Natural killer cell (primary cell): ENCODE results near the gene SKAP1. TPM values are rescaled to one million over a fixed set of nuclear protein-coding genes. Genes with fewer than 3 reads are reported as not detected.

Source experiments
- ATAC-seq, 3 donors: fragments of 150-1000 bp in 2 of 3; fragments of 200-7000 bp in 1 of 3; cut with Tn5 transposase; 1 replicate in 1 of 3; 2 replicates in 2 of 3; pipeline ENCODE4 v1.10.0; 2021; ENCODE audit warnings: mild to moderate bottlenecking in 2 of 3, moderate library complexity in 2 of 3
- DNase-seq, 2 donors: peaks; one replicate each; pipeline versions ENCODE4 v3.0.0 to v3.0.0-alpha.2; 2013 to 2021; ENCODE audit warnings: mixed read lengths in 1 of 2
- H3K27ac ChIP-seq: one replicate; pipeline ENCODE4 v1.5.1; 2013; ENCODE audit warnings: mild to moderate bottlenecking, low read length
- H3K27me3 ChIP-seq: one replicate; pipeline ENCODE4 v1.6.1; 2013; ENCODE audit warnings: low read length; ENCODE audit not compliant: control insufficient read depth, insufficient read depth
- H3K36me3 ChIP-seq: one replicate; pipeline ENCODE4 v1.6.1; 2013; ENCODE audit warnings: low read length; ENCODE audit not compliant: control insufficient read depth, insufficient read depth
- H3K4me1 ChIP-seq: one replicate; pipeline ENCODE4 v1.6.1; 2013; ENCODE audit warnings: low read length; ENCODE audit not compliant: control insufficient read depth, insufficient read depth
- H3K4me3 ChIP-seq: one replicate; pipeline ENCODE4 v1.5.1; 2013; ENCODE audit warnings: low read length
- H3K9me3 ChIP-seq: one replicate; pipeline ENCODE4 v1.6.1; 2013; ENCODE audit warnings: low read length; ENCODE audit not compliant: control insufficient read depth, insufficient read depth
- H3K27ac Mint-ChIP-seq, 2 donors: one replicate each; pipeline ENCODE4 v1.8.0; 2022; ENCODE audit warnings: mild to moderate bottlenecking in 2 of 2, mixed read lengths in 2 of 2, moderate library complexity in 1 of 2
- H3K27me3 Mint-ChIP-seq, 2 donors: one replicate each; pipeline ENCODE4 v1.8.0; 2022; ENCODE audit warnings: low read depth in 2 of 2, mixed read lengths in 2 of 2
- H3K36me3 Mint-ChIP-seq: one replicate; pipeline ENCODE4 v1.8.0; 2022; ENCODE audit warnings: mixed read lengths
- H3K4me1 Mint-ChIP-seq, 2 donors: one replicate each; pipeline ENCODE4 v1.8.0; 2022; ENCODE audit warnings: mixed read lengths in 2 of 2
- H3K4me3 Mint-ChIP-seq: one replicate; pipeline ENCODE4 v1.8.0; 2022; ENCODE audit warnings: mild to moderate bottlenecking, moderate library complexity, mixed read lengths
- H3K9me3 Mint-ChIP-seq, 2 donors: one replicate each; pipeline ENCODE4 v1.8.0; 2022; ENCODE audit warnings: mixed read lengths in 2 of 2
- WGBS: methylation state at CpG from one replicate; pipeline ENCODE4 v1.1.7; 2013; ENCODE audit warnings: missing lambda C conversion rate; ENCODE audit not compliant: insufficient coverage; 5-methylcytosine and 5-hydroxymethylcytosine counted together
- intact Hi-C: fragments of 100-400 bp; cut with micrococcal nuclease; formaldehyde crosslinking; loops from one replicate; pipeline ENCODE4 v1.14.2; 2022
- total RNA-seq, 4 donors: library from RNA; stranded (reverse); fragments of 120-200 nt in 1 of 4; gene quantifications; one replicate each; pipeline versions ENCODE4 v1.2.3 to v1.2.4, GENCODE V29; 2013 to 2022
- TF ChIP-seq, protein P1 (sequence below): fragments of 200-600 bp; IDR thresholded peaks from one replicate; pipeline ENCODE4 v1.8.0; 2022; ENCODE audit warnings: antibody characterized with exemption

Gene SKAP1
- total RNA-seq, 3 donors from 2014 or later (not counting 1 experiment from before 2014, with no cell fraction given), result 168 to 227 (median 190) TPM

GRCh38 chr17:48336986-48337385, 93.0 kb downstream of the SKAP1 start:
- Mint-ChIP-seq H3K4me3 (no peak overlapping the region), H3K27ac (peak overlapping the region in 1 of 2 donors; percentile 35), H3K4me1 (peaks cover 8 to 20% of the 10 kb centered on the region in 2 donors), H3K9me3 (no peaks in the 10 kb centered on the region), H3K27me3 (no peaks in the 10 kb centered on the region), H3K36me3 (no peaks in the 10 kb centered on the region)
- H3K36me3 ChIP-seq, result peaks cover 13% of the 10 kb centered on the region
- no peaks in the 10 kb centered on the region for H3K27me3 ChIP-seq
- no CpG with 5 or more reads among the region's 2 CpGs for WGBS
- no peak overlapping the region for H3K4me3 ChIP-seq
- TF ChIP-seq, protein P1, sequence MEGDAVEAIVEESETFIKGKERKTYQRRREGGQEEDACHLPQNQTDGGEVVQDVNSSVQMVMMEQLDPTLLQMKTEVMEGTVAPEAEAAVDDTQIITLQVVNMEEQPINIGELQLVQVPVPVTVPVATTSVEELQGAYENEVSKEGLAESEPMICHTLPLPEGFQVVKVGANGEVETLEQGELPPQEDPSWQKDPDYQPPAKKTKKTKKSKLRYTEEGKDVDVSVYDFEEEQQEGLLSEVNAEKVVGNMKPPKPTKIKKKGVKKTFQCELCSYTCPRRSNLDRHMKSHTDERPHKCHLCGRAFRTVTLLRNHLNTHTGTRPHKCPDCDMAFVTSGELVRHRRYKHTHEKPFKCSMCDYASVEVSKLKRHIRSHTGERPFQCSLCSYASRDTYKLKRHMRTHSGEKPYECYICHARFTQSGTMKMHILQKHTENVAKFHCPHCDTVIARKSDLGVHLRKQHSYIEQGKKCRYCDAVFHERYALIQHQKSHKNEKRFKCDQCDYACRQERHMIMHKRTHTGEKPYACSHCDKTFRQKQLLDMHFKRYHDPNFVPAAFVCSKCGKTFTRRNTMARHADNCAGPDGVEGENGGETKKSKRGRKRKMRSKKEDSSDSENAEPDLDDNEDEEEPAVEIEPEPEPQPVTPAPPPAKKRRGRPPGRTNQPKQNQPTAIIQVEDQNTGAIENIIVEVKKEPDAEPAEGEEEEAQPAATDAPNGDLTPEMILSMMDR, result no peak
- no peaks in the 10 kb centered on the region for H3K9me3 ChIP-seq
- no peaks in the 10 kb centered on the region for H3K4me1 ChIP-seq
- intact Hi-C loops, result loop anchor here (1.0 kb wide), 1 partner anchor 256 kb away; the partner anchor contains the start of gene HOXB5
- no peak for ATAC-seq
- H3K27ac ChIP-seq, result no peak overlapping the region
- no peak for DNase-seq

- Histone ChIP-seq H3K4me1 (no peaks in the 10 kb centered on the region), H3K27ac (no peak overlapping the region), H3K9me3 (no peaks in the 10 kb centered on the region), H3K4me3 (no peak overlapping the region), H3K27me3 (no peaks in the 10 kb centered on the region), H3K36me3 (peaks cover 12% of the 10 kb centered on the region)
- H3K9me3 Mint-ChIP-seq, result no peaks in the 10 kb centered on the region
- H3K27ac Mint-ChIP-seq, result peak overlapping the region; percentile 79 to 80
- no peaks in the 10 kb centered on the region for H3K36me3 Mint-ChIP-seq
- WGBS, result 21% methylated on average over 5 of the region's 5 CpGs
- no peak overlapping the region for H3K4me3 Mint-ChIP-seq
- TF ChIP-seq, protein P1, result peak; percentile 79
- intact Hi-C loops, result loop anchor here (1.0 kb wide), 1 partner anchor 257 kb away; the partner anchor contains the start of gene HOXB5
- ATAC-seq (peak in 2 of 3 donors; percentile 61 to 72), DNase-seq (peak in 1 of 2 donors; percentile 80)
- no peaks in the 10 kb centered on the region for H3K27me3 Mint-ChIP-seq
- peaks cover 8 to 10% of the 10 kb centered on the region in 2 donors for H3K4me1 Mint-ChIP-seq
These were observed 94.0 kb downstream of the SKAP1 start for GRCh38 chr17:48335858-48336500.

DNA sequence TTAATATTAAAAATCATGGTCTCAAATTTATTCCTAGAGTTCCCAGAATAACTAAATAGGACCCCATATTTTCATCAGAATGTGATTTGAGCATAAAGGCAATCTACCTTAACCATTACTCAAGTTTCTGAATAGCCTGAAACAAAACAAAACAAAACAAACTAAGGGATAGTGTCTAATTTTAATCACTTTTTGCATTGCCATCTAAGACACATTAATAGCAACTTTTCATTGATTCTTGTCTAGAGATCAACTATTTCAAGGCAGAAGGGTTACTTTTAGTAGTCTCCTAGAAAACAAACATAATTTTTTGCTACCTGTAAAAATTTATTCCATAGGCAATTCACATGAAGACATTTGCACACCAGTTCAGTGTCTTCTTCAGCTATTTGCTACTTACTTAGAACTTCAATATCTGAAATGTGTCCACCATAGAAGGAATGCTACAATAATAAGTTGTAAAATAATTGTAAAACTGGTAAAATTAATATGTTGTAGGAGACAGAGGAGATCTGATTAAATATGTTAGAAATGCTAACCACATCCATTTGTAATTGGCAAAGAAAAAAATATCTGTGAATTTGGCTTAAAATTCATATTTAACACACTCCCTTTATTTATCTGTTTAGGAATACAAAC, 94.7 kb downstream of the SKAP1 start:
- Mint-ChIP-seq H3K27ac (peak overlapping the region; percentile 79 to 80), H3K36me3 (no peaks in the 10 kb centered on the region), H3K4me1 (peaks cover 9 to 15% of the 10 kb centered on the region in 2 donors), H3K27me3 (no peaks in the 10 kb centered on the region), H3K4me3 (no peak overlapping the region), H3K9me3 (no peaks in the 10 kb centered on the region)
- intact Hi-C loops, result no loop called here
- no peak for ATAC-seq
- TF ChIP-seq, protein P1, result no peak
- no peak overlapping the region for H3K27ac ChIP-seq
- H3K27me3 ChIP-seq, result no peaks in the 10 kb centered on the region
- peaks cover 17% of the 10 kb centered on the region for H3K36me3 ChIP-seq
- no peaks in the 10 kb centered on the region for H3K4me1 ChIP-seq
- no peak for DNase-seq
- H3K9me3 ChIP-seq, result no peaks in the 10 kb centered on the region
- no peak overlapping the region for H3K4me3 ChIP-seq
